NOMO-1 treated with dmso at 0.1 percent for 144 hours (cell line): ENCODE data around the gene TECR.
A peak's percentile ranks its signal among the peaks of the same experiment; 100 is the strongest.
"Not testable (repeated sequence)": the region's sequence is repeated elsewhere in the genome, so short reads cannot be mapped to it uniquely, and the experiment has no call there.

Experiments
- DNase-seq: peaks from one replicate; lab custom pipeline; 2025; ENCODE audit not compliant: unreplicated experiment; lab: John Stamatoyannopoulos, UW

Gene TECR

GRCh38 chr19:14559916-14560775, 30.8 kb downstream of the TECR start:
- no peak for DNase-seq

- no peak for DNase-seq
These were observed 31.3 kb downstream of the TECR start for GRCh38 chr19:14560776-14561108.

- DNase-seq, result no peak
These were observed 31.9 kb downstream of the TECR start for GRCh38 chr19:14561249-14561648.

GRCh38 chr19:14561847-14562351, 32.5 kb downstream of the TECR start:
- no peak for DNase-seq

GRCh38 chr19:14562660-14563589, 33.5 kb downstream of the TECR start:
- DNase-seq, result no peak

- no peak for DNase-seq
These were observed 34.2 kb downstream of the TECR start for GRCh38 chr19:14563590-14563926.

GRCh38 chr19:14563989-14564651, 34.7 kb downstream of the TECR start:
- DNase-seq, result no peak

- not testable (repeated sequence) for DNase-seq
These were observed 35.4 kb downstream of the TECR start for GRCh38 chr19:14564652-14565297.

- DNase-seq, result no peak
These were observed 35.9 kb downstream of the TECR start for GRCh38 chr19:14565298-14565679.

GRCh38 chr19:14565765-14566711, 36.6 kb downstream of the TECR start:
- no peak for DNase-seq

GRCh38 chr19:14566712-14567077, 37.3 kb downstream of the TECR start:
- DNase-seq, result no peak

GRCh38 chr19:14567079-14567478, 37.7 kb downstream of the TECR start:
- no peak for DNase-seq

GRCh38 chr19:14570864-14571527, 41.6 kb downstream of the TECR start:
- no peak for DNase-seq

- DNase-seq, result peak; percentile 92
These were observed 42.5 kb downstream of the TECR start, which contains the start of gene NDUFB7 for GRCh38 chr19:14571695-14572490. Gene NDUFB7 (minus strand): TSS chr19:14572066. CDS start chr19:14572000, 66 bp downstream.

- no peak for DNase-seq
These were observed 46.1 kb downstream of the TECR start for GRCh38 chr19:14575428-14575980.

- no peak for DNase-seq
These were observed 47.0 kb downstream of the TECR start for GRCh38 chr19:14576363-14576762.

- no peak for DNase-seq
These were observed 47.9 kb downstream of the TECR start for GRCh38 chr19:14577264-14577663.

GRCh38 chr19:14577885-14578427, 48.6 kb downstream of the TECR start:
- no peak for DNase-seq
